HG03558 (cell line): ENCODE data around the gene TAS2R38.

Source experiments
- ATAC-seq: cut with Tn5 transposase; IDR thresholded peaks from one replicate; pipeline ENCODE4 v1.9.1; 2021; ENCODE audit warnings: moderate number of reproducible peaks; ENCODE audit not compliant: unreplicated experiment; ENCODE audit errors: extremely low read depth

The TAS2R38 gene

GRCh38 chr7:141976524-141977245 is 3.1 kb upstream of the TAS2R38 start:
- no peak for ATAC-seq

- peak; percentile 41 for ATAC-seq
Measured at GRCh38 chr7:141975806-141976523, 2.4 kb upstream of the TAS2R38 start.

DNA sequence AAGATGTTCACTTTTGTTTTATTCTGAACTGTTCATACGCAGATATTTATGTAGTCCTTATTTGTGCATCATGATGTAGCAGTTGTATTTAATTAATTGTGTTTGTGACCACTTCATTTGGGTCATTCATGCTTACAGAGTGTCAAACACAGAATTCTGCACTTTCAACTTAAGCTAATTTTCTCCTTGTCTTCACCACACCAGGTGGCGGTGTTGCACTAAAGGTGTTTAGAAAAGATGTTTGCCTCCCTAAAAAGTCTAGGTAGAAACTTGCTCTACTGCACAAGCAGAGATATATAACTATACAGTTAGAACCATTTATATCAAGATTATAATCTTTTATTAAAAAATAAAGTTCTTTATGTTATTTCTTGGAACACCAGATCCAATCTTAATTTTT is 1.3 kb upstream of the TAS2R38 start:
- no peak for ATAC-seq

DNA sequence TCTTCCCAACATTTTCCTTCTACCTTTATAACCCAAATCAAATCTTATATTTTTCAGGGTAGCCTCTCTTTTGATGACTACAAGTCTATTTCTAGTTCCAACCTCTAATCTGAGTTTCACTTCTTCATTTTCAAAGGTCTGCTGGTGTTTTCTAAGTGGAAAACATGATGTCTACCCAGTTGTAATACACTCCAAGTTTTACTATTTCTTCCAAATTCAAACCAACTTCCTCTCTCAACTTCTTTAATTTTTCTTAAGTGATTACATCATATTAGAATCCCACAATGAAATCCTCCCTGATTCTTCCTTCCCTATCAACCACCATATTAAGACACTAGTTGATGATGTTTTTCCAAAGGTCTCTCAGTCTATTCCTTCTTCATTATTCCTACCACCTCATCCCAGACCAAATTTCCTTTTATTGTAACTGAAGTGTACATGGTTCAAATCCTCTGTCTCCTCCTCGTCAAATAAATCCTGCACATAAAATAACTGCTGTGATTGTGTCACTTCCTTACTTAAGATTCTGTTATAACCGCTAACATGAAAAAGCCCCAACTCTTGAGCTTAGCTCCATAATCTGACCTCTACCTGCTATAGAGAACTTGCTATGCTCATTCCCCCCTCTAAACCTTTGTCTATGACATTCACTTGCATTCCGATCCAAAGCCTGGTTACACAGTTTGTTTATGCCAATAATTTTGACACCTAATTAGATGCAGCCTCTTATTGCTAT is 12.7 kb downstream of the TAS2R38 start:
- no peak for ATAC-seq

- no peak for ATAC-seq
Measured at GRCh38 chr7:141956084-141956483, 17.5 kb downstream of the TAS2R38 start.

- ATAC-seq: no peak
Measured at GRCh38 chr7:141954334-141954733, 19.2 kb downstream of the TAS2R38 start.

- no peak for ATAC-seq
Measured at GRCh38 chr7:141952461-141952860, 21.1 kb downstream of the TAS2R38 start.

DNA sequence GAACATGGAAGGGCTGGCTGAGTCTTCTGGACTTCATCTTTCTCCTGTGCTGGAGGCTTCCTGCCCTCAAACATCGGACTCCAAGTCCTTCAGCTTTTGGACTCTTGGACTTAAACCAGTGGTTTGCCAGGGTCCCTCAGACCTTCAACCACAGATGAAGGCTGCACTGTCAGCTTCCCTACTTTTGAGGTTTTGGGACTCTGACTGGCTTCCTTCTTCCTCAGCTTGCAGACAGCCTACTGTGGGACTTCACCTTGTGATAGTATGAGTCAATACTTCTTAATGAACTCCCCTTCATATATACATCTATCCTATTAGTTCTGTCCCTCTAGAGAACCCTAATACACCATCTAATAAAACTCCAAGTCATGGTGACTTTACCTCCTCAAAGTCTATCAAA is 22.8 kb downstream of the TAS2R38 start:
- no peak for ATAC-seq

- no peak for ATAC-seq
Measured at GRCh38 chr7:141949911-141950310, 23.7 kb downstream of the TAS2R38 start.

DNA sequence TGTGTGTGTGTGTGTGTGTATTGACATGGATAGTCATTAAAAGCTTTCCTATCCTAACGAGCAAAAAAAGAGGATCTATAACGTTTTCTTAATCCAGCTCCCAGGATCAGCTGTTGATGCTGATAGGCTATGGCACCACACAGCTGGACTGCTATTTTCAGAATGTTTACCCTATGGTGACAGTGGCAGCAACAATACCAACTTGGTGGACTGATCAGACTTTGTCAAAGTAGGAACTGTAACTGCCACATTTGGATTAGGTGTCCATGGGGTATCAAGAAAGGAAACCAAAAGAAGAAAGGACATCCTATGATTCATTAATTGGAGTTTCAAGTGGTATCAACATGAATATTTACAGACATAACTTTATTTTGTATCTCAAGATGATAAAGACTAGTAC is 24.1 kb downstream of the TAS2R38 start:
- ATAC-seq: no peak

DNA sequence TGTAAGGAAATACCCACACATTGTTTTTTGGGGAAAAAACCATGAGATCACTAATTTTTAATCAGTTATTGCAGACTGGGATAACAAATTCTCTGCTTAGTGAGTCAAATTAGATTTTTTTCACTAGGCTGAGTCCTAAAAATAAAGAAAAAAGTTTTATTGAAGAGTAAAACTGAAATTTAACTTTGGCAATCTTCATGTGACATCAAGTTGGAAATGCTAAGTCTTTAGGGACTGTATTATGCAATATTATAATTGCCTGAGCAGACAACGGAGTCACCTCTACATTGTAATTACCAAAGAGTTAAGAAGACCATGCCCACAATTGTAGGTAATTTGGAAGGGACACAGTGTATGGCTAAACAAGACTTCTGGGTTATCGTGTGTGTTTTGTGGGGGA is 24.6 kb downstream of the TAS2R38 start:
- ATAC-seq: no peak

GRCh38 chr7:141946796-141947195 is 26.8 kb downstream of the TAS2R38 start, which contains the start of gene CLEC5A:
TSS of gene CLEC5A (minus strand) at chr7:141946974. CDS start at chr7:141946292, 682 bp downstream.
- ATAC-seq: no peak

- ATAC-seq: no peak
Measured at GRCh38 chr7:141945356-141945755, 28.2 kb downstream of the TAS2R38 start.

- no peak for ATAC-seq
Measured at GRCh38 chr7:141944811-141945210, 28.8 kb downstream of the TAS2R38 start.

DNA sequence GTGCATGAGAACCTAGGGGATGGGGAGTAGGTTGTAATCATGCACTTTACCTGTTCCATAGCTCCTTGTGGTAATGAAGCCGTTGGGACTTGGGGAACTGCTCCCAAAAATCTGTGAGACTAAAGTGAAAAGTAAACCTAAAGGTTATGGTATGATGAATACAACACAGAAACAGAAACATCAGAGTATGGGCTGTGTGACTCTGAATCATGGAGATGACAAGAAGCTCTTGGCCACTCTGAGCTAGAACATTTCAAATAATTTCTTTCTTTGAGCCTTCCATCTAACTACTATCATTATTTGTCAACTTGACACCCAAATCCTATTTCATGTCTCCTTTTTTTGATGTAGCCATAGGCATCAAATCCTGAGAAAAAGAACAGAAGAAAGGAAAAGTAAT is 29.7 kb downstream of the TAS2R38 start:
- ATAC-seq: no peak

- ATAC-seq: no peak
Measured at GRCh38 chr7:141941075-141941474, 32.5 kb downstream of the TAS2R38 start.

DNA sequence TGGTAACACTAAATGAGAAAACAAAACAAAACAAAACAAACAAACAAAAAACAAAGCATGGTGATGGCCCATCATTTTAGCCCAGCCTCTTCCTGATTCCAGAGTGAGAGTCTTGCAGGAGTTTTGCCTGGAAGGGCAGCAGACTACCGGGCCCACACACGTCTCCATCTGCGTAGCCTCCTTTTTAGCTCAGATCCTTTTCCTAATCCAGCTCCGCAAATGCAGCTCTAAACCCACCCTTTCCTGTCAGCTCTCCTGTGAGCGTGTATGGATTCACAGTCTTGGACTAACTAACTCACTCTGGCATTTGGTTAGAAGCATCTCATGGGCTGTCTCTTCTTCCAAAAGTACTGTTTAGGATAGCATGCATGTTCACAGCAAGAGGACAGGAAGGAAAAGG is 43.4 kb downstream of the TAS2R38 start:
- no peak for ATAC-seq

- no peak for ATAC-seq
Measured at GRCh38 chr7:141928845-141929195, 44.8 kb downstream of the TAS2R38 start.

DNA sequence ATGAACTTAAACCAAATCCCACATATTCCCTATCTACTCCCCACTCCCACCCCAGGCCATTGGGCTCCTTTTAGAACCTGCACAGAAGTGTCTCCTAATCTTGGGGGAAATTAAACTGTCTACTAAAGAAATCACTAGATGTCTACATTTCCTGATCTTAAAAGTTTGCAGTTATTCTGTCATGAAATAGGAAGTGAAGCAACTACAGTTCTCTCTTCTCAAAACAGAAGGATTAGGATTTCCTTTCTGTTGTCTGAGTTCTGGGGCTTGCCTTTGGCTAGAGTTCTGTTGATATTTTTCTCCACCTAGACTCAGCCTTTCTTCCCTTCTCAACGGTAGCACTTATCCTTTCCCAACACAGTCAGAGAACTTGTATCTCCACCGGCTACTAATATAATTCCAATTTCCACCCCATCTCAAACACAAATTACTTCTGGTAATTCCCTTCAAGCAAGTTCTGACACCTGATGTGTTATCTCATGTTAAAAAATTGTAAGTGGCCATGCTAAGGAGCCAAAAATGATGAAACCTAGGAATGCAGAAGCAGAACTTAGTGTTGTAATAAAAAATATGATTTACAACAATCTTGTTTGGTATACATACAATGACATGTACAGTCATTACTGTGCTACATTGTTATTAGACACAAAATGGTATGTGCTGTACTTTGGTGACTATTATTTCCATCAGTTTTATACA is 45.3 kb downstream of the TAS2R38 start:
- no peak for ATAC-seq
